ENCODE data around the gene ABCG4. TPM values are rescaled to one million over a fixed set of nuclear protein-coding genes. Genes with fewer than 3 reads are reported as not detected.

ABCG4 gene
- total and polyA plus RNA-seq, 9 of the 15 experiments (the other 6 are each of a cell fraction or from before 2014, with no cell fraction given): 0.03 to 0.11 (median 0.07) TPM; not detected in 4

DNA sequence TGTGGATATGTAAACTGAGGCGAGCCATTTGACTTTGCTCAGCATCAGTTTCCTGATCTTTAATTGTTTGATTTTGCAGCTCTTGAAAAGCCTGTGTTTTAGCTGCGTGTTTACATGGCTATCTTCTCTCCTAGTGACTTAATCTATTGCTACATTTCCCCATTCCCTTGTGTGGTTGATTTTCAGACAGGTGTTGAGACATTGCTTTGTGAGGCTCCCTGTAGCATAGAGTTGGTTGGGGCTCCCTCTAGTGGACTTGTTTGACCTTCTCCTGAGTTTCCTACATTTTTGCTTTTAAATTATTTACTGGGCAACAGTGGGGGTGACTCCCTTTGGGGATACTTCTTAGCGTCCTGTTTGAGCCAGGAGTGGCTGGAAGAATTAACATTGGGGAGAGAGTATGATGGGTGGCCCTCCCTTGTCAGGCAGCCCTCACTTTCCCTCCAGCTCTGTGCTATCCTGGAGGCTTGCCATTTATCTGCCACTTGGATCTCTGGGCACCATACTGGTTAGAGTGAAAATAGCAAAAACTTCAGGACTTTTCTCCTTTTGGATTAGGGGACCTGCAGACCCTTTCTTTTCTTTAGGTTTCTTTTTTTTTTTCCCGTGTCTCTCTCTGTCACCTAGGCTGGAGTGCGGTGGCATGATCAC, 48.1 kb downstream of the ABCG4 start (continued):
- TF ChIP-seq, protein P1, sequence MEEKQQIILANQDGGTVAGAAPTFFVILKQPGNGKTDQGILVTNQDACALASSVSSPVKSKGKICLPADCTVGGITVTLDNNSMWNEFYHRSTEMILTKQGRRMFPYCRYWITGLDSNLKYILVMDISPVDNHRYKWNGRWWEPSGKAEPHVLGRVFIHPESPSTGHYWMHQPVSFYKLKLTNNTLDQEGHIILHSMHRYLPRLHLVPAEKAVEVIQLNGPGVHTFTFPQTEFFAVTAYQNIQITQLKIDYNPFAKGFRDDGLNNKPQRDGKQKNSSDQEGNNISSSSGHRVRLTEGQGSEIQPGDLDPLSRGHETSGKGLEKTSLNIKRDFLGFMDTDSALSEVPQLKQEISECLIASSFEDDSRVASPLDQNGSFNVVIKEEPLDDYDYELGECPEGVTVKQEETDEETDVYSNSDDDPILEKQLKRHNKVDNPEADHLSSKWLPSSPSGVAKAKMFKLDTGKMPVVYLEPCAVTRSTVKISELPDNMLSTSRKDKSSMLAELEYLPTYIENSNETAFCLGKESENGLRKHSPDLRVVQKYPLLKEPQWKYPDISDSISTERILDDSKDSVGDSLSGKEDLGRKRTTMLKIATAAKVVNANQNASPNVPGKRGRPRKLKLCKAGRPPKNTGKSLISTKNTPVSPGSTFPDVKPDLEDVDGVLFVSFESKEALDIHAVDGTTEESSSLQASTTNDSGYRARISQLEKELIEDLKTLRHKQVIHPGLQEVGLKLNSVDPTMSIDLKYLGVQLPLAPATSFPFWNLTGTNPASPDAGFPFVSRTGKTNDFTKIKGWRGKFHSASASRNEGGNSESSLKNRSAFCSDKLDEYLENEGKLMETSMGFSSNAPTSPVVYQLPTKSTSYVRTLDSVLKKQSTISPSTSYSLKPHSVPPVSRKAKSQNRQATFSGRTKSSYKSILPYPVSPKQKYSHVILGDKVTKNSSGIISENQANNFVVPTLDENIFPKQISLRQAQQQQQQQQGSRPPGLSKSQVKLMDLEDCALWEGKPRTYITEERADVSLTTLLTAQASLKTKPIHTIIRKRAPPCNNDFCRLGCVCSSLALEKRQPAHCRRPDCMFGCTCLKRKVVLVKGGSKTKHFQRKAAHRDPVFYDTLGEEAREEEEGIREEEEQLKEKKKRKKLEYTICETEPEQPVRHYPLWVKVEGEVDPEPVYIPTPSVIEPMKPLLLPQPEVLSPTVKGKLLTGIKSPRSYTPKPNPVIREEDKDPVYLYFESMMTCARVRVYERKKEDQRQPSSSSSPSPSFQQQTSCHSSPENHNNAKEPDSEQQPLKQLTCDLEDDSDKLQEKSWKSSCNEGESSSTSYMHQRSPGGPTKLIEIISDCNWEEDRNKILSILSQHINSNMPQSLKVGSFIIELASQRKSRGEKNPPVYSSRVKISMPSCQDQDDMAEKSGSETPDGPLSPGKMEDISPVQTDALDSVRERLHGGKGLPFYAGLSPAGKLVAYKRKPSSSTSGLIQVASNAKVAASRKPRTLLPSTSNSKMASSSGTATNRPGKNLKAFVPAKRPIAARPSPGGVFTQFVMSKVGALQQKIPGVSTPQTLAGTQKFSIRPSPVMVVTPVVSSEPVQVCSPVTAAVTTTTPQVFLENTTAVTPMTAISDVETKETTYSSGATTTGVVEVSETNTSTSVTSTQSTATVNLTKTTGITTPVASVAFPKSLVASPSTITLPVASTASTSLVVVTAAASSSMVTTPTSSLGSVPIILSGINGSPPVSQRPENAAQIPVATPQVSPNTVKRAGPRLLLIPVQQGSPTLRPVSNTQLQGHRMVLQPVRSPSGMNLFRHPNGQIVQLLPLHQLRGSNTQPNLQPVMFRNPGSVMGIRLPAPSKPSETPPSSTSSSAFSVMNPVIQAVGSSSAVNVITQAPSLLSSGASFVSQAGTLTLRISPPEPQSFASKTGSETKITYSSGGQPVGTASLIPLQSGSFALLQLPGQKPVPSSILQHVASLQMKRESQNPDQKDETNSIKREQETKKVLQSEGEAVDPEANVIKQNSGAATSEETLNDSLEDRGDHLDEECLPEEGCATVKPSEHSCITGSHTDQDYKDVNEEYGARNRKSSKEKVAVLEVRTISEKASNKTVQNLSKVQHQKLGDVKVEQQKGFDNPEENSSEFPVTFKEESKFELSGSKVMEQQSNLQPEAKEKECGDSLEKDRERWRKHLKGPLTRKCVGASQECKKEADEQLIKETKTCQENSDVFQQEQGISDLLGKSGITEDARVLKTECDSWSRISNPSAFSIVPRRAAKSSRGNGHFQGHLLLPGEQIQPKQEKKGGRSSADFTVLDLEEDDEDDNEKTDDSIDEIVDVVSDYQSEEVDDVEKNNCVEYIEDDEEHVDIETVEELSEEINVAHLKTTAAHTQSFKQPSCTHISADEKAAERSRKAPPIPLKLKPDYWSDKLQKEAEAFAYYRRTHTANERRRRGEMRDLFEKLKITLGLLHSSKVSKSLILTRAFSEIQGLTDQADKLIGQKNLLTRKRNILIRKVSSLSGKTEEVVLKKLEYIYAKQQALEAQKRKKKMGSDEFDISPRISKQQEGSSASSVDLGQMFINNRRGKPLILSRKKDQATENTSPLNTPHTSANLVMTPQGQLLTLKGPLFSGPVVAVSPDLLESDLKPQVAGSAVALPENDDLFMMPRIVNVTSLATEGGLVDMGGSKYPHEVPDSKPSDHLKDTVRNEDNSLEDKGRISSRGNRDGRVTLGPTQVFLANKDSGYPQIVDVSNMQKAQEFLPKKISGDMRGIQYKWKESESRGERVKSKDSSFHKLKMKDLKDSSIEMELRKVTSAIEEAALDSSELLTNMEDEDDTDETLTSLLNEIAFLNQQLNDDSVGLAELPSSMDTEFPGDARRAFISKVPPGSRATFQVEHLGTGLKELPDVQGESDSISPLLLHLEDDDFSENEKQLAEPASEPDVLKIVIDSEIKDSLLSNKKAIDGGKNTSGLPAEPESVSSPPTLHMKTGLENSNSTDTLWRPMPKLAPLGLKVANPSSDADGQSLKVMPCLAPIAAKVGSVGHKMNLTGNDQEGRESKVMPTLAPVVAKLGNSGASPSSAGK (IDR thresholded peaks at IDR 0.05): no peak; the same call in 1 of the 2 replicates
- TF ChIP-seq MIER1 (IDR thresholded peaks at IDR 0.05; ENCODE audit: low read depth) (no peak), ZNF436 (CRISPR knock-in tag; IDR thresholded peaks at IDR 0.05) (no peak), RCOR1 (IDR thresholded peaks at IDR 0.05; ENCODE audit: borderline replicate concordance in 1 of 2, low read depth in 2 of 2, low read length in 2 of 2) (no peak), NCOA1 (IDR thresholded peaks at IDR 0.05; ENCODE audit: low read depth) (no peak), SP1 (CRISPR knock-in tag; IDR thresholded peaks at IDR 0.05) (no peak), ZNF197 (CRISPR knock-in tag; IDR thresholded peaks at IDR 0.05; ENCODE audit: low read depth) (no peak), EP400 (IDR thresholded peaks at IDR 0.05) (no peak; the same call in 1 of the 2 replicates), MCM7 (IDR thresholded peaks at IDR 0.05) (no peak), MBD2 (IDR thresholded peaks at IDR 0.05; ENCODE audit: borderline replicate concordance, low read depth) (no peak)
- TF ChIP-seq, protein P2, sequence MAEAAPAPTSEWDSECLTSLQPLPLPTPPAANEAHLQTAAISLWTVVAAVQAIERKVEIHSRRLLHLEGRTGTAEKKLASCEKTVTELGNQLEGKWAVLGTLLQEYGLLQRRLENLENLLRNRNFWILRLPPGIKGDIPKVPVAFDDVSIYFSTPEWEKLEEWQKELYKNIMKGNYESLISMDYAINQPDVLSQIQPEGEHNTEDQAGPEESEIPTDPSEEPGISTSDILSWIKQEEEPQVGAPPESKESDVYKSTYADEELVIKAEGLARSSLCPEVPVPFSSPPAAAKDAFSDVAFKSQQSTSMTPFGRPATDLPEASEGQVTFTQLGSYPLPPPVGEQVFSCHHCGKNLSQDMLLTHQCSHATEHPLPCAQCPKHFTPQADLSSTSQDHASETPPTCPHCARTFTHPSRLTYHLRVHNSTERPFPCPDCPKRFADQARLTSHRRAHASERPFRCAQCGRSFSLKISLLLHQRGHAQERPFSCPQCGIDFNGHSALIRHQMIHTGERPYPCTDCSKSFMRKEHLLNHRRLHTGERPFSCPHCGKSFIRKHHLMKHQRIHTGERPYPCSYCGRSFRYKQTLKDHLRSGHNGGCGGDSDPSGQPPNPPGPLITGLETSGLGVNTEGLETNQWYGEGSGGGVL (CRISPR knock-in tag; IDR thresholded peaks at IDR 0.05): no peak
- TF ChIP-seq, protein P3, sequence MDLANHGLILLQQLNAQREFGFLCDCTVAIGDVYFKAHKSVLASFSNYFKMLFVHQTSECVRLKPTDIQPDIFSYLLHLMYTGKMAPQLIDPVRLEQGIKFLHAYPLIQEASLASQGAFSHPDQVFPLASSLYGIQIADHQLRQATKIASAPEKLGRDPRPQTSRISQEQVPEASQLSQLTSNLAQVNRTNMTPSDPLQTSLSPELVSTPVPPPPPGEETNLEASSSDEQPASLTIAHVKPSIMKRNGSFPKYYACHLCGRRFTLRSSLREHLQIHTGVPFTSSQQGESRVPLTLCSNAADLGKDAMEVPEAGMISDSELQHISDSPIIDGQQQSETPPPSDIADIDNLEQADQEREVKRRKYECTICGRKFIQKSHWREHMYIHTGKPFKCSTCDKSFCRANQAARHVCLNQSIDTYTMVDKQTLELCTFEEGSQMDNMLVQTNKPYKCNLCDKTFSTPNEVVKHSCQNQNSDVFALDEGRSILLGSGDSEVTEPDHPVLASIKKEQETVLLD (IDR thresholded peaks at IDR 0.05): no peak
